B cell (primary cell): Measurements from ENCODE around the gene POC1B. TPM values are rescaled to one million over a fixed set of nuclear protein-coding genes. Genes with fewer than 3 reads are reported as not detected.

Experiments used
- ATAC-seq: fragments of 200-7000 bp; cut with Tn5 transposase; one replicate; pipeline ENCODE4 v1.10.0; 2021; ENCODE audit warnings: low read depth, mild to moderate bottlenecking, moderate number of reproducible peaks, moderate library complexity
- CTCF ChIA-PET: fragments of 350-600 bp; sonication (Branson Sonifier 250); formaldehyde crosslinking; loops from one replicate; lab custom pipeline; 2021; ENCODE audit warnings: antibody characterized with exemption, inconsistent platforms; lab: Charles Lee
- POLR2A ChIA-PET: fragments of 350-600 bp; sonication (Branson Sonifier 250); formaldehyde crosslinking; loops from one replicate; lab custom pipeline; 2021; ENCODE audit warnings: antibody characterized with exemption; lab: Charles Lee
- DNase-seq: peaks from one replicate; pipeline ENCODE4 v3.0.0; 2013
- H2AFZ ChIP-seq: 2 replicates; pipeline ENCODE4 v1.6.1; 2012; ENCODE audit warnings: mild to moderate bottlenecking, low read depth, low read length; ENCODE audit not compliant: insufficient read depth, poor library complexity, severe bottlenecking
- H3K27ac ChIP-seq, 2 donors: 1 replicate in 1 of 2; 2 replicates in 1 of 2; pipeline ENCODE4 v1.5.1; 2012 to 2013; ENCODE audit warnings: low read length in 2 of 2, mild to moderate bottlenecking in 2 of 2, moderate library complexity in 1 of 2
- H3K27me3 ChIP-seq, 4 experiments: fragments of 200-600 bp in 1 of 4; sonication (generic) in 1 of 4; replicated peaks in 1 of 4; 1 replicate in 2 of 4; 2 replicates in 2 of 4; pipeline versions ENCODE4 v1.6.1 to v1.7.0; 2013 to 2016; ENCODE audit warnings: low read length in 3 of 4, mild to moderate bottlenecking in 2 of 4, mixed read lengths in 1 of 4, moderate library complexity in 1 of 4; ENCODE audit not compliant: insufficient read depth in 4 of 4, control insufficient read depth in 3 of 4; ENCODE audit errors: control extremely low read depth in 1 of 4
- H3K36me3 ChIP-seq, 2 experiments: replicated peaks in 1 of 2; 1 replicate in 1 of 2; 2 replicates in 1 of 2; pipeline versions ENCODE4 v1.6.1 to v1.7.1; 2013; ENCODE audit warnings: low read length in 1 of 2; ENCODE audit not compliant: insufficient read depth in 2 of 2, control insufficient read depth in 1 of 2; ENCODE audit errors: control extremely low read depth in 1 of 2, extremely low read depth in 1 of 2
- H3K4me1 ChIP-seq, 2 donors: fragments of 200-600 bp in 1 of 2; sonication (generic) in 1 of 2; 1 replicate in 1 of 2; 2 replicates in 1 of 2; pipeline versions ENCODE4 v1.5.1 to v1.6.1; 2013 to 2017; ENCODE audit warnings: low read length in 2 of 2; ENCODE audit not compliant: control insufficient read depth in 2 of 2, insufficient read depth in 2 of 2
- H3K4me2 ChIP-seq: replicated peaks from 2 replicates; pipeline ENCODE3; 2012; ENCODE audit warnings: mild to moderate bottlenecking, low read depth, low read length; ENCODE audit not compliant: poor library complexity, severe bottlenecking
- H3K4me3 ChIP-seq, 5 experiments: fragments of 200-600 bp in 1 of 5; sonication (generic) in 1 of 5; 1 replicate in 3 of 5; 2 replicates in 2 of 5; pipeline versions ENCODE4 v1.5.1 to v1.7.0; 2011 to 2016; ENCODE audit warnings: low read length in 4 of 5, mild to moderate bottlenecking in 4 of 5, low read depth in 2 of 5, control low read depth in 1 of 5, moderate library complexity in 1 of 5; ENCODE audit not compliant: insufficient read depth in 1 of 5; ENCODE audit errors: control extremely low read depth in 1 of 5, extremely low read depth in 1 of 5
- H3K79me2 ChIP-seq: fragments of 200-600 bp; sonication (generic); one replicate; pipeline ENCODE4 v1.6.0; 2016; ENCODE audit warnings: low read length; ENCODE audit not compliant: control insufficient read depth, insufficient read depth
- H3K9ac ChIP-seq: fragments of 200-600 bp; sonication (generic); 2 replicates; pipeline ENCODE4 v1.6.1; 2017; ENCODE audit warnings: mild to moderate bottlenecking, low read length, moderate library complexity
- H3K9me3 ChIP-seq, 3 donors: one replicate each; pipeline versions ENCODE4 v1.6.1 to v1.7.1; 2013; ENCODE audit warnings: low read length in 2 of 3; ENCODE audit not compliant: control insufficient read depth in 2 of 3, insufficient read depth in 1 of 3; ENCODE audit errors: control extremely low read depth in 1 of 3
- H4K20me1 ChIP-seq: 2 replicates; pipeline ENCODE4 v1.6.0; 2012; ENCODE audit warnings: mild to moderate bottlenecking, low read length; ENCODE audit not compliant: insufficient read depth, control insufficient read depth, poor library complexity, severe bottlenecking
- H3K27ac Mint-ChIP-seq: one replicate; pipeline ENCODE4 v1.8.0; 2021; ENCODE audit warnings: mixed read lengths
- H3K27me3 Mint-ChIP-seq: one replicate; pipeline ENCODE4 v1.8.0; 2021; ENCODE audit warnings: mixed read lengths
- H3K4me1 Mint-ChIP-seq: one replicate; pipeline ENCODE4 v1.8.0; 2021; ENCODE audit warnings: mixed read lengths
- H3K4me3 Mint-ChIP-seq: one replicate; pipeline ENCODE4 v1.8.0; 2021; ENCODE audit warnings: mixed read lengths
- H3K9me3 Mint-ChIP-seq: one replicate; pipeline ENCODE4 v1.8.0; 2022; ENCODE audit warnings: mixed read lengths; ENCODE audit not compliant: insufficient read depth
- CTCF ChIP-seq: fragments of 200-600 bp; IDR thresholded peaks from one replicate; pipeline ENCODE4 v1.8.0; 2022; ENCODE audit warnings: antibody characterized with exemption, mild to moderate bottlenecking
- EZH2 ChIP-seq: IDR thresholded peaks from 2 replicates; pipeline ENCODE4 v1.6.1; 2012; ENCODE audit warnings: borderline replicate concordance, low read depth, mild to moderate bottlenecking, moderate library complexity, low read length; ENCODE audit not compliant: insufficient read depth, poor library complexity, severe bottlenecking
- WGBS: methylation state at CpG from one replicate; pipeline ENCODE4 v1.1.5; 2013; ENCODE audit warnings: missing lambda C conversion rate; ENCODE audit not compliant: insufficient coverage; 5-methylcytosine and 5-hydroxymethylcytosine counted together
- intact Hi-C: fragments of 100-400 bp; cut with micrococcal nuclease; formaldehyde crosslinking; loops from one replicate; pipeline ENCODE4 v1.10.0; 2022
- polyA plus RNA-seq: library from polyadenylated mRNA; depleted of rRNA; stranded (reverse); fragments of >200 nt; gene quantifications from 2 replicates; pipeline ENCODE4 v1.2.3, GENCODE V29; 2012
- total RNA-seq, 2 donors: library from RNA; stranded (reverse); fragments of 120-200 nt in 1 of 2; gene quantifications; 1 replicate in 1 of 2; 2 replicates in 1 of 2; pipeline versions ENCODE4 v1.2.3 to v1.2.4, GENCODE V29; 2013 to 2022

The POC1B gene
- total and polyA plus RNA-seq, 2 donors (not counting 1 experiment from before 2014, with no cell fraction given), result 12.0 to 39.5 TPM

- no peak for TF ChIP-seq EZH2
- TF ChIP-seq CTCF, result no peak
- DNase-seq (no peak), ATAC-seq (no peak)
- intact Hi-C loops, result no loop called here
- Mint-ChIP-seq H3K27me3 (no peaks in the 10 kb centered on the region), H3K4me1 (peaks cover 56% of the 10 kb centered on the region), H3K27ac (no peak overlapping the region), H3K9me3 (no peaks in the 10 kb centered on the region), H3K4me3 (peak overlapping the region; percentile 58)
- Histone ChIP-seq H3K79me2 (peaks cover 76% of the 10 kb centered on the region), H2AFZ (no peak overlapping the region), H3K27ac (no peak overlapping the region), H3K36me3 (no peaks in the 10 kb centered on the region), H3K9ac (no peak overlapping the region), H3K4me3 (peak overlapping the region in 1 of 5 experiments; percentile 16), H3K27me3 (no peaks in the 10 kb centered on the region), H4K20me1 (peaks cover 28% of the 10 kb centered on the region), H3K9me3 (no peaks in the 10 kb centered on the region), H3K4me2 (peak overlapping the region; percentile 56), H3K4me1 (peaks cover 30 to 33% of the 10 kb centered on the region in 2 donors)
- ChIA-PET POLR2A (no interaction called here), CTCF (interaction anchor here (1.0 to 11.6 kb wide), 6 partner anchors 9 to 1424 kb away, joined by 3 to 181 read pairs (median 6); no protein-coding TSS in a partner anchor)
- WGBS, result 75% methylated on average over 1 of the region's 7 CpGs
These were observed 4.3 kb downstream of the POC1B start for GRCh38 chr12:89521364-89522223.

GRCh38 chr12:89517720-89518119 is 8.1 kb downstream of the POC1B start:
- H3K4me1 Mint-ChIP-seq, result peaks cover 32% of the 10 kb centered on the region
- Histone ChIP-seq H3K79me2 (peaks cover 74% of the 10 kb centered on the region), H3K4me3 (no peak overlapping the region), H3K4me2 (no peak overlapping the region), H2AFZ (no peak overlapping the region), H4K20me1 (peaks cover 12% of the 10 kb centered on the region), H3K36me3 (no peaks in the 10 kb centered on the region), H3K4me1 (peaks cover 21 to 29% of the 10 kb centered on the region in 2 donors), H3K27me3 (no peaks in the 10 kb centered on the region), H3K27ac (no peak overlapping the region), H3K9me3 (no peaks in the 10 kb centered on the region), H3K9ac (no peak overlapping the region)
- no peak overlapping the region for H3K27ac Mint-ChIP-seq
- no peak for DNase-seq
- CTCF ChIA-PET, result interaction anchor here (1.2 kb wide), 1 partner anchor 47 kb away, joined by 3 read pairs; no protein-coding TSS in a partner anchor
- no peaks in the 10 kb centered on the region for H3K27me3 Mint-ChIP-seq
- no peak for ATAC-seq
- H3K9me3 Mint-ChIP-seq, result no peaks in the 10 kb centered on the region
- no peak for TF ChIP-seq CTCF
- no peak for TF ChIP-seq EZH2
- H3K4me3 Mint-ChIP-seq, result no peak overlapping the region
- intact Hi-C loops, result no loop called here
- POLR2A ChIA-PET, result no interaction called here
- no CpG with 5 or more reads among the region's 3 CpGs for WGBS
